Endodermal cell (in vitro differentiated cells): ENCODE data around the gene EXO5. TPM values are rescaled to one million over a fixed set of nuclear protein-coding genes. Genes with fewer than 3 reads are reported as not detected.
"Not testable (repeated sequence)": the region's sequence is repeated elsewhere in the genome, so short reads cannot be mapped to it uniquely, and the experiment has no call there.

ENCODE experiments used
- DNase-seq: peaks from one replicate; pipeline ENCODE4 v3.0.0-alpha.2; 2017
- H3K27ac ChIP-seq: 2 replicates; pipeline ENCODE4 v1.5.1; 2013; ENCODE audit warnings: mild to moderate bottlenecking, low read depth, low read length, moderate library complexity
- H3K27me3 ChIP-seq: 2 replicates; pipeline ENCODE4 v1.6.1; 2013; ENCODE audit warnings: mild to moderate bottlenecking, low read length, moderate library complexity; ENCODE audit not compliant: insufficient read depth, control insufficient read depth, poor library complexity, severe bottlenecking
- H3K36me3 ChIP-seq: 2 replicates; pipeline ENCODE4 v1.7.0; 2013; ENCODE audit warnings: mild to moderate bottlenecking, low read length, moderate library complexity; ENCODE audit not compliant: control insufficient read depth, insufficient read depth
- H3K4me1 ChIP-seq: one replicate; pipeline ENCODE4 v1.7.0; 2013; ENCODE audit warnings: low read length; ENCODE audit not compliant: control insufficient read depth, insufficient read depth
- H3K4me3 ChIP-seq: 2 replicates; pipeline ENCODE4 v1.5.1; 2013; ENCODE audit warnings: mild to moderate bottlenecking, low read length, moderate library complexity
- H3K9ac ChIP-seq: 2 replicates; pipeline ENCODE4 v1.6.1; 2013; ENCODE audit warnings: mild to moderate bottlenecking, low read length, moderate library complexity; ENCODE audit not compliant: poor library complexity, severe bottlenecking; ENCODE audit errors: extremely low read depth
- H3K9me3 ChIP-seq: 2 replicates; pipeline ENCODE4 v1.6.1; 2013; ENCODE audit warnings: mild to moderate bottlenecking, low read length, moderate library complexity; ENCODE audit not compliant: control insufficient read depth
- H3K27ac Mint-ChIP-seq: 2 replicates; pipeline ENCODE4 v1.8.0; 2020; ENCODE audit warnings: mixed read lengths
- H3K27me3 Mint-ChIP-seq: 2 replicates; pipeline ENCODE4 v1.8.0; 2021; ENCODE audit warnings: mild to moderate bottlenecking, mixed read lengths; ENCODE audit not compliant: insufficient read depth
- H3K36me3 Mint-ChIP-seq: 2 replicates; pipeline ENCODE4 v1.8.0; 2020; ENCODE audit warnings: low read depth, mixed read lengths
- H3K4me1 Mint-ChIP-seq: 2 replicates; pipeline ENCODE4 v1.8.0; 2020; ENCODE audit warnings: mixed read lengths
- H3K4me3 Mint-ChIP-seq: 2 replicates; pipeline ENCODE4 v1.8.0; 2020; ENCODE audit warnings: mild to moderate bottlenecking, moderate library complexity, mixed read lengths
- H3K9me3 Mint-ChIP-seq: 2 replicates; pipeline ENCODE4 v1.8.0; 2020; ENCODE audit warnings: mild to moderate bottlenecking, mixed read lengths
- CTCF ChIP-seq: fragments of 200-600 bp; sonication (generic); conservative IDR thresholded peaks from 2 replicates; pipeline ENCODE4 v1.5.0; 2021; ENCODE audit warnings: antibody characterized with exemption, mild to moderate bottlenecking
- WGBS, 2 experiments: methylation state at CpG; one replicate each; pipeline versions ENCODE4 v1.1.5 to v1.1.7; 2013; ENCODE audit warnings: missing lambda C conversion rate in 2 of 2, mixed read lengths in 1 of 2; ENCODE audit not compliant: insufficient coverage in 1 of 2, insufficient read length in 1 of 2; 5-methylcytosine and 5-hydroxymethylcytosine counted together
- total RNA-seq, 2 donors: library from RNA; stranded (reverse); fragmentation: NEBNext Ultra II Directional in 1 of 2; extraction: Animal tissue kit (Norgen Biotek cat#: 25700) in 1 of 2; gene quantifications; 2 replicates in 1 of 2; 3 replicates in 1 of 2; pipeline ENCODE4 v1.2.1, GENCODE V29; 2021

Gene EXO5
- total RNA-seq, 2 donors from 2014 or later = 8.6 to 13.3 TPM

DNA sequence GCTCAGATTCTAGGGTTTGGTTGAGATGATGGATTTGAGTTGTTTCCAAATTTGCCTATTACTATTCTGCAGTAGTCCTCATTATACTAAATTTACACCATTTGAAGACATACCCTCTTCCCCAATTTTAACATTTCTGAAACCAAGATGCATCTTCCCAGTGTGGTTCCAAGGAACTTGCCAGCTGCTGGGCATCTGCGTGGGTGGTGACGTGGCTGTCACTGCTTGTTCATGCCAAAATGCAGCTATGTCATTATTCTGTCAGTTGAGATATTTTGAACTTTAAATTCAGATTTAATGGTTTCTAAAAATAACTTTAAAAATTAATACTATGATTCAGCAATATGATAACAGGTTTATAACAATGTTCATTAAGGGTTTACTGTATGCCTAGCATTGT, 30.3 kb upstream of the EXO5 start:
- Mint-ChIP-seq H3K9me3 (peaks cover 23% of the 10 kb centered on the region), H3K27ac (no peak overlapping the region), H3K36me3 (peaks cover 30% of the 10 kb centered on the region), H3K4me1 (peaks cover 7% of the 10 kb centered on the region), H3K4me3 (peak overlapping the region; percentile 73), H3K27me3 (no peaks in the 10 kb centered on the region)
- Histone ChIP-seq H3K4me3 (peak overlapping the region; percentile 91), H3K9ac (no peak overlapping the region), H3K36me3 (peaks cover 23% of the 10 kb centered on the region), H3K27me3 (no peaks in the 10 kb centered on the region), H3K4me1 (no peaks in the 10 kb centered on the region), H3K9me3 (peaks cover 28% of the 10 kb centered on the region), H3K27ac (no peak overlapping the region)
- 84% methylated on average over 2 of the region's 2 CpGs; no CpG with 5 or more reads in 1 of the 2 experiments for WGBS, 2 experiments
- no peak for DNase-seq
- no peak for TF ChIP-seq CTCF

DNA sequence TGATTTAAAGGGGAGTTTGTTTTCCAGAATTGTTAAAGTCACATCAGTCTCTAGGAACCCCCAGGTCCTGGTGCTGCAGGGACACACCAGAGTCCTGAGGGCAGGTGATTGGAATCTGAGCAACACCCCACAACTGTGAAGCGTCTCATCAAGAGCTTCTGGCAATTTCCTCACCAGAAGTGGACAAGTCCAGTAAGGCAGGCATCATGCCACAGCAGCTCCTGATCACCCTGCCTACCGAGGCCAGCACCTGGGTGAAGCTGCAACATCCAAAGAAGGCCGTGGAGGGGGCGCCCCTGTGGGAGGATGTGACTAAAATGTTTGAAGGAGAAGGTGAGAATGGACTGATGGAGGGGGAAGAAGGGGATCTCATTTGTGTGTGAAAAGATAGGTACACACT, 29.4 kb upstream of the EXO5 start:
- Mint-ChIP-seq H3K4me3 (no peak overlapping the region), H3K36me3 (peaks cover 37% of the 10 kb centered on the region), H3K27me3 (no peaks in the 10 kb centered on the region), H3K9me3 (peaks cover 19% of the 10 kb centered on the region), H3K27ac (no peak overlapping the region), H3K4me1 (peaks cover 7% of the 10 kb centered on the region)
- no peak for TF ChIP-seq CTCF
- H3K4me1 ChIP-seq = no peaks in the 10 kb centered on the region
- no peak overlapping the region for H3K27ac ChIP-seq
- H3K9me3 ChIP-seq = peaks cover 26% of the 10 kb centered on the region
- H3K36me3 ChIP-seq = peaks cover 28% of the 10 kb centered on the region
- H3K27me3 ChIP-seq = no peaks in the 10 kb centered on the region
- 88 to 100% methylated on average over 4 of the region's 4 CpGs for WGBS, 2 experiments
- peak; percentile 47 for DNase-seq
- H3K4me3 ChIP-seq = no peak overlapping the region
- no peak overlapping the region for H3K9ac ChIP-seq

- Histone ChIP-seq H3K4me3 (peak overlapping the region; percentile 61), H3K4me1 (no peaks in the 10 kb centered on the region), H3K27me3 (no peaks in the 10 kb centered on the region), H3K27ac (no peak overlapping the region), H3K36me3 (peaks cover 60% of the 10 kb centered on the region), H3K9me3 (peaks cover 84% of the 10 kb centered on the region), H3K9ac (no peak overlapping the region)
- no peak for TF ChIP-seq CTCF
- Mint-ChIP-seq H3K27me3 (no peaks in the 10 kb centered on the region), H3K4me1 (no peaks in the 10 kb centered on the region), H3K27ac (no peak overlapping the region), H3K9me3 (peaks cover 69% of the 10 kb centered on the region), H3K4me3 (no peak overlapping the region), H3K36me3 (peaks cover 79% of the 10 kb centered on the region)
- 94 to 95% methylated on average over 2 to 4 of the region's 4 CpGs for WGBS, 2 experiments
- no peak for DNase-seq
Observed at GRCh38 chr1:40495315-40495903, 13.2 kb upstream of the EXO5 start.

- H3K27me3 ChIP-seq, H3K4me1 ChIP-seq, H3K27ac ChIP-seq, H3K4me3 Mint-ChIP-seq, H3K4me3 ChIP-seq, H3K9ac ChIP-seq, H3K4me1 Mint-ChIP-seq, H3K27ac Mint-ChIP-seq, H3K36me3 ChIP-seq, H3K27me3 Mint-ChIP-seq, DNase-seq: not testable (repeated sequence)
- Mint-ChIP-seq H3K9me3 (peaks cover 80% of the 10 kb centered on the region), H3K36me3 (peaks cover 48% of the 10 kb centered on the region)
- H3K9me3 ChIP-seq = peaks cover 55% of the 10 kb centered on the region
- WGBS, 2 experiments = 94 to 97% methylated on average over 4 of the region's 4 CpGs
Observed at GRCh38 chr1:40502651-40503050, 5.9 kb upstream of the EXO5 start.
